ENCODE measurements around the gene EGFR.

EGFR gene

DNA sequence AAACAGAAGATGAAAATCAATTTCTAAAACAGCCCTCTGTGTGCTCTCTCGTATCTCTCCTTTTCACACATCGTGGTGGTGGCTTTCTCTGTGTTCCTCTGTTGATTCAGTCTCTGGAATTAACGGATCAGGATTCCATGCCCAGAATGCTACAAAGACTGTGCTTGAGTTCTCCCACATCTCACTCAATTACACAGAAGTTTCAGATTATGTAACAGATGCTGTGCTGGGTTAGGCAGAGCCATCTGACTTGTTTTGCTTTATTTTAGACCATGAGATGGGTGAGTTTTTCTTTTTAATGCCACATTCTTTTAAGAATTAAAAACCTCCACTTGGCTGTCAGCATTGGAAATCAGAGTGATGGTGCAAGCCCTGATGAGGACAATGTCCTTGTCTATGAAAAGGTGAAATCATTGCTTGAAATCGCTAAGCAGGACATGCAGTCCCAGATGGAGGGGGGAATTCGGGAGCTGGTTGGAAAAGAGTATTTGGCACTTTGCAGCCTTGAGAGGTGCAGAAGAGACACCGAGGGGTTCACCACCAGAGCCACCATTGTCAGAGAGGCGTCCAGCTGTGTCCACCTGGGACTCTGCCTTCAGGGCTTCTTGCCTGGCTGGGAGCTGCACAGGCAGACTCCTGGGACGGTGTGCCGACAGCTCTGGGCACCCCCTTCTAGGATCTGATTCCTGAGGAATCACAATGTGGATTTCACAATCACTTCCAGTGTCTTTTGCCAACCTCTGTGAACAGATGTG is 80.4 kb downstream of the EGFR start:
- Histone ChIP-seq H3K27me3 (ENCODE audit: low read depth, low read length) (peaks cover 3% of the 10 kb centered on the region), H3K36me3 (ENCODE audit: control insufficient read depth in 1 of 2, insufficient read depth in 2 of 2, low read length in 2 of 2) (no peaks in the 10 kb centered on the region), H3K4me3 (ENCODE audit: low read depth in 1 of 2, low read length in 2 of 2) (no peak overlapping the region), H3K27ac (ENCODE audit: low read length) (no peak overlapping the region), H3K4me1 (ENCODE audit: control insufficient read depth in 1 of 2, insufficient read depth in 2 of 2, low read length in 2 of 2) (peaks cover 0 to 11% of the 10 kb centered on the region in 2 donors), H3K9me3 (ENCODE audit: control insufficient read depth in 1 of 2, low read length in 2 of 2) (no peaks in the 10 kb centered on the region)

DNA sequence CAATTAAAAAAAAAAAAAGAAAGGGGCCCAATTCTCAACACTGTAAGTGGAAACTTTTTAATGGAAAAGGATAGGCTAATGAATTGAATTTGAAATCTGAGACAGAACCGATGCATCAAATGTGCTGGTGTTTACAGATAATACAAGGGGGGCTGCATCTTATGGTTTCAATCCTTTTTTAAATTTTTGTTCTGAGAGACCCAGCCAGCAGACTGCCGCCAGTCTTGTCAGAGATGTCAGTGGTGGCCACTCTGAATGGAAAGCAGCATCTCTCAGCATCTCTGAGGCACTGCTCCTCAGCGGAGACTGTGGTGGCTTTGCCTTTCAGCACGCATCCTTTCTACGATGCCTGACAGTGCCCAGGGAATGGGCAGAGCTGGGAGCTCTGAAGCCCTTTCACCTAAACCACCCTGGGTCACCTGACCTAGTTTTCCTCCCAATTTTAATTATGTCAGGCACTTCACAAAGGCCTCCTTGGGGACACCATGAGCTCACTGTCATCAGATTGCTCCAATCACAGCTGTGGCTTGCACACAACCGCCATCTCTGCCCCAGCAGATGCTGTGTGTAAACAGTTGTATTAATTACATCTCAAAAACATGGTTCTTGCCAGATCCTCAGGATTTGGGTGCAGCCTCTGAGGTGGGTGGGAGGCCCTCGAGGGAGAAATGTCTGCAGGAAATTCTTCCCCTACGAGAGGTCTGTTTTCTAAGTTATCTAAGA is 81.2 kb downstream of the EGFR start:
- Histone ChIP-seq H3K4me3 (ENCODE audit: low read depth in 1 of 2, low read length in 2 of 2) (no peak overlapping the region), H3K4me1 (ENCODE audit: control insufficient read depth in 1 of 2, insufficient read depth in 2 of 2, low read length in 2 of 2) (peaks cover 0 to 15% of the 10 kb centered on the region in 2 donors), H3K36me3 (ENCODE audit: control insufficient read depth in 1 of 2, insufficient read depth in 2 of 2, low read length in 2 of 2) (no peaks in the 10 kb centered on the region), H3K27me3 (ENCODE audit: low read depth, low read length) (peaks cover 3% of the 10 kb centered on the region), H3K9me3 (ENCODE audit: control insufficient read depth in 1 of 2, low read length in 2 of 2) (no peaks in the 10 kb centered on the region), H3K27ac (ENCODE audit: low read length) (no peak overlapping the region)

DNA sequence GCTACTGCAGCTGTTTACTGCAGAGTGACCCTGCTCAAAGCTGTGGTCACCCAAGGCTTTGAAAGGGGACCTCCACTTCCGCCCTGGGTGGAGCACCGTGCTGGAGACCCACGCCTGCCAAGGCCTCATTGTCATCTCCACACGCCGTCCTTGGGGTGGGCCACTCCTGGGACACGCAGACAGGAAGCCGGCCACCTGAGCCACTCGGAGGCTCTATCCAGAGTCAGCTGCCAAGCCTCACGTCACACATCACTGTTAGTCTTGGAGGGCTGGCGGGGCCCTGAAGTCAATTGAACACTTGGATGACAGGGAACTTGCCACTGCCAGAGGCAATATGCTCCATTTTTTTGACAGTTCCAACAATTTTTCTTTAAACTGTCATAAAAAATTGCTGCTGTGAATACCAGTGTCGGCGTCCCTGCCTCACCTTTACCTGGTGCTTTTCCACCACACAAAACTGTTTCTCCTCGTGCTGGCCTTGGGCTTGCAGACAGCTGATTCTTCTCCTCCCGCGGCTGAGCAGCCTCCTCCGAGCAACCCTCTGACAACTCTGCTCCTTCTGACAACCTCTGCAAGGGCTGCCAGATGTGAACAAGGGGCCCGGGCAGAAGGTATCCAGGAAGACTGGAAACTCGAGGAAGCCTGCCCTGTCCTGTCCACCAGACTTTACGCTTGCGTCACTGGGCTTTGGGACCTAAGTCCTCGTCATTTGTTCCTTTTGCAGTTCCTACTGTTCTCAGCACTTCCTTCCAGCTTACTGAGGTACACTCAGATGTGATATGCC is 81.9 kb downstream of the EGFR start:
- Histone ChIP-seq H3K27me3 (ENCODE audit: low read depth, low read length) (peaks cover 3% of the 10 kb centered on the region), H3K4me3 (ENCODE audit: low read depth in 1 of 2, low read length in 2 of 2) (no peak overlapping the region), H3K27ac (ENCODE audit: low read length) (no peak overlapping the region), H3K4me1 (ENCODE audit: control insufficient read depth in 1 of 2, insufficient read depth in 2 of 2, low read length in 2 of 2) (peaks cover 0 to 18% of the 10 kb centered on the region in 2 donors), H3K9me3 (ENCODE audit: control insufficient read depth in 1 of 2, low read length in 2 of 2) (no peaks in the 10 kb centered on the region), H3K36me3 (ENCODE audit: control insufficient read depth in 1 of 2, insufficient read depth in 2 of 2, low read length in 2 of 2) (no peaks in the 10 kb centered on the region)

DNA sequence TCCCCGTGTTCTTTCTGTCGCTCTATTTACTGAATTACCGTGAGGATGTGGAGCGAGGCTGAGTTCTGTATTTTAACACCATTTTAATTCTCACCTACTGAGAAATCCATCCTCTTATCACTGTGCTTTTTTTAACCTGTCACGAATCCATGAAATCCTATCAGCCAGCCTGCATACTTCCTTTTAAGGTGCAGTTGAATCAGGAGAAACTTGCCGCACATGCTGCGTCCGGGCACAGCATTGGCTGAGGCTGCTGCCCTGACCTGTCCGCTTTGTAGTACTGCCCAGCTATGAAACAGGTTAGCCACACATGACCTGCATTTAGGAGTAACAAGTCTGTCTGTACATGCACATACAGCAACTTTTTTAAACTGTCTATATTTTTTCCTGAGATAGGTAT is 82.5 kb downstream of the EGFR start:
- Histone ChIP-seq H3K27ac (ENCODE audit: low read length) (no peak overlapping the region), H3K36me3 (ENCODE audit: control insufficient read depth in 1 of 2, insufficient read depth in 2 of 2, low read length in 2 of 2) (no peaks in the 10 kb centered on the region), H3K9me3 (ENCODE audit: control insufficient read depth in 1 of 2, low read length in 2 of 2) (no peaks in the 10 kb centered on the region), H3K27me3 (ENCODE audit: low read depth, low read length) (peaks cover 3% of the 10 kb centered on the region), H3K4me1 (ENCODE audit: control insufficient read depth in 1 of 2, insufficient read depth in 2 of 2, low read length in 2 of 2) (peaks cover 0 to 18% of the 10 kb centered on the region in 2 donors), H3K4me3 (ENCODE audit: low read depth in 1 of 2, low read length in 2 of 2) (no peak overlapping the region)

DNA sequence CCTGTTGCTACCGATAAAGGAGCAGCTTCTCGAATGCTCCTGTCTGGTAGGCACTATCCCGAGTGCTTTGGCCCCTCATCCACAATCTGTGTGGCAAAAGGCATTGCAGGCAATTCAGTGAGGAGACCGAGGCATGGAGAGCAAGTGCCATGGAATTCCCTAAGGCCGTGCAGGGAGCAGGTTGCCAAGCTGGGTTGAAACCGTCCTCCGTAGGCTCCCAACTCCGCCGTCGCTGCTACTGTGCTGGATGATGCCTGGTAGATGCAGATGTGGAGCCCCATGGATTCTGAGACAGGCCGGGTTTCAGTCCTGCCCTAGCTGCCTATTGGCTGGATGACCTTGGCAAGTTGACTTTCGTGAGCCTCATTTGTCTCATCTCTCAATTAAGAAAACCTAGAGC is 85.3 kb downstream of the EGFR start:
- peaks cover 0 to 17% of the 10 kb centered on the region in 2 donors for H3K4me1 ChIP-seq (ENCODE audit: control insufficient read depth in 1 of 2, insufficient read depth in 2 of 2, low read length in 2 of 2)

DNA sequence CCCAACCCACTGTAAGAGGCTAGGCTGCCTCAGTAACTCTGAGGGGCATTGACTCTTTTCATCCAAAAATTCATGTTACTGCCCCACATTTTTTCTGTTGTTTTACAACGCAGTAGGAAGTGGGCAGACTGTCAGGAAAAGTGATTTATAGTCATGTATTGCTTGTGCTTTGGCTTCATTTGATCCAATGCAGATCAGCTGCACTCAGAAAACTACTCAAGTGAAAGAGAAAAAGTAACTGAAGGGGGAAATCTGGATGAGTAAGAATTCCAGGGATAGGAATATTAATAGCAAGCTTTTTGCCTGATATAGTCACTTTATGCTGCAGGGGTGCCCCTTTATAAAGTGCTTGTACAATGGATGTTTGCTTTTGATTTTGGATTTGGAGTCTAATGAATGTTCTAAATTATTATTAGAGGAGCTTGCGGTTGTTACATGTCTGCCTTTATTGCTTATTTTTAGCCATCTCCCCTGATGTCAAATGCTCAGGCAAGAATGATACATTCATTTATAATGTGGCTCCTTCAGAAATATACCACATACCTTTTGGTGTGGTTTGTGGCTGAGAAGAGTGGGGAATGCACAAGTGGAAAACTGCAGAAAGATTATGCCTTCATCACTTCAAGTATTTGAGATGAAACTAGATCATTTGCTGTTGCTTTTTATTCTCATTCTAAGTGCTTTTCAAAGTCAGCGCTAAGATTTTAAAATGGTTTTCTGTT is 86.1 kb downstream of the EGFR start:
- no peak overlapping the region for H3K27ac ChIP-seq (ENCODE audit: low read length)
- H3K27me3 ChIP-seq (ENCODE audit: low read depth, low read length): peaks cover 3% of the 10 kb centered on the region
- H3K4me1 ChIP-seq (ENCODE audit: control insufficient read depth in 1 of 2, insufficient read depth in 2 of 2, low read length in 2 of 2): peaks cover 0 to 16% of the 10 kb centered on the region in 2 donors
- no peaks in the 10 kb centered on the region for H3K36me3 ChIP-seq (ENCODE audit: control insufficient read depth in 1 of 2, insufficient read depth in 2 of 2, low read length in 2 of 2)
- no peak overlapping the region for H3K4me3 ChIP-seq (ENCODE audit: low read depth in 1 of 2, low read length in 2 of 2)
- no peaks in the 10 kb centered on the region for H3K9me3 ChIP-seq (ENCODE audit: control insufficient read depth in 1 of 2, low read length in 2 of 2)

More for the DNA sequence above, 85.3 kb downstream of the EGFR start:
- no peaks in the 10 kb centered on the region for H3K36me3 ChIP-seq (ENCODE audit: control insufficient read depth in 1 of 2, insufficient read depth in 2 of 2, low read length in 2 of 2)
- no peaks in the 10 kb centered on the region for H3K9me3 ChIP-seq (ENCODE audit: control insufficient read depth in 1 of 2, low read length in 2 of 2)
- H3K27ac ChIP-seq (ENCODE audit: low read length): no peak overlapping the region
- H3K4me3 ChIP-seq (ENCODE audit: low read depth in 1 of 2, low read length in 2 of 2): no peak overlapping the region
- H3K27me3 ChIP-seq (ENCODE audit: low read depth, low read length): peaks cover 3% of the 10 kb centered on the region

DNA sequence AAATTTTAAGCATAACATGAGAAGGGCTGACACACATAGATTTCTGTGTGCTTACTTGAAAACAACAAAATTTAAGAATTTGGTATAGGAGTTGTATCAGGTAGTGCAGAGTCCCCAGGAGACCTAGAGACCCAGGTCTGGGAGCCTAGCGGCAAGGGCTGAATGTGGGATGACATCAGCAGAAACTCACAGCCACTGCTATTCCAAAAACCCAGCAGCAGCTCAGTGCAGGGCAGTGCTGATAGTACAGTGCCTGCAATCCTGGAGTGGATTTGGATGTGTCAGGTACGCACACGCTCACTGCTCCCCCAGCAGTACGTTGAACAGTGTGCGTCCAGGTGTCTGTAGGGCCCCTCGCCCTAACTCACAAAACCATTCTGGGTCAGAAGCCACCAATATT is 87.1 kb downstream of the EGFR start:
- H3K27ac ChIP-seq (ENCODE audit: low read length): no peak overlapping the region

DNA sequence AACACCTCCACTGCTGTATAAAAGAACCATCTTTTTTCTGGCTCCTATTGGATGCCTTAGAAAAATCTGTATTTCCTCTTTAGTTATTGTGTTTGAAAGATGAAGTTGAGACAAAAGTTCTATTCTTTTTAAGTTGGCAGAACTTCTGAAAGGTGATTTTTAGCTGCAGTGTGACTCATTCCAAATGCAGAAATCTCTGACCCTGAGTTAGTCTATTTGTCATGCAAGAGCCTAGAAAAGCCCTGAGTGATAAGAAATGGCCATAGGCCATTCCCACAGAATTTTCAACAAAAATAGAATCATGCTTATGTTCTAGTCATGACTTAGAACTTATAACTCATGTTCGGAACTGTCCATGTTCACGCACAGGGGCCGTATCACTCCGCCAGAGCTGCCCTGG is 89.1 kb downstream of the EGFR start:
- no peaks in the 10 kb centered on the region for H3K36me3 ChIP-seq (ENCODE audit: control insufficient read depth in 1 of 2, insufficient read depth in 2 of 2, low read length in 2 of 2)
- peaks cover 0 to 26% of the 10 kb centered on the region in 2 donors for H3K4me1 ChIP-seq (ENCODE audit: control insufficient read depth in 1 of 2, insufficient read depth in 2 of 2, low read length in 2 of 2)
- H3K4me3 ChIP-seq (ENCODE audit: low read depth in 1 of 2, low read length in 2 of 2): no peak overlapping the region
- no peaks in the 10 kb centered on the region for H3K9me3 ChIP-seq (ENCODE audit: control insufficient read depth in 1 of 2, low read length in 2 of 2)
- no peak overlapping the region for H3K27ac ChIP-seq (ENCODE audit: low read length)
- no peaks in the 10 kb centered on the region for H3K27me3 ChIP-seq (ENCODE audit: low read depth, low read length)

More for the DNA sequence above, 87.1 kb downstream of the EGFR start:
- Histone ChIP-seq H3K9me3 (ENCODE audit: control insufficient read depth in 1 of 2, low read length in 2 of 2) (no peaks in the 10 kb centered on the region), H3K27me3 (ENCODE audit: low read depth, low read length) (peaks cover 3% of the 10 kb centered on the region), H3K4me3 (ENCODE audit: low read depth in 1 of 2, low read length in 2 of 2) (no peak overlapping the region), H3K36me3 (ENCODE audit: control insufficient read depth in 1 of 2, insufficient read depth in 2 of 2, low read length in 2 of 2) (no peaks in the 10 kb centered on the region), H3K4me1 (ENCODE audit: control insufficient read depth in 1 of 2, insufficient read depth in 2 of 2, low read length in 2 of 2) (peaks cover 0 to 23% of the 10 kb centered on the region in 2 donors)

DNA sequence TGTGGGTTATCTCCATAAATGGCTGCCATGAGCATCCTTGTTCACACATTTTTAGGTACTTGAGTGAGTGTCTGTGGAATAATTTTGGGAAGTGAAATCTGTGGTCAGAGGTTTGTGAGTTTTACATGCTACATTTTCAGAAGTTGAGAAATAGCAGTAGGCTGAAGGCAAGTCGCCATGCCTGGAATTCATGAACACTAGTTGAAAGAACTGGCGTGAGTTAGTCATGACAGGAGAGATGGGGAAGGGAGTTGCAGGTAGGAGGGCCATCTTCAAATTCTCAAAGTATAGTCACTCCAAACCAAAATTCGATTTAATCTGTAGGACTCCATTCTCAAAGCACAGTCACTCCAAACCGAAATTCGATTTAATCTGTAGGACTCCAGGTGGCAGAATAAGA is 89.6 kb downstream of the EGFR start:
- Histone ChIP-seq H3K4me1 (ENCODE audit: control insufficient read depth in 1 of 2, insufficient read depth in 2 of 2, low read length in 2 of 2) (peaks cover 0 to 26% of the 10 kb centered on the region in 2 donors), H3K9me3 (ENCODE audit: control insufficient read depth in 1 of 2, low read length in 2 of 2) (no peaks in the 10 kb centered on the region), H3K36me3 (ENCODE audit: control insufficient read depth in 1 of 2, insufficient read depth in 2 of 2, low read length in 2 of 2) (no peaks in the 10 kb centered on the region), H3K4me3 (ENCODE audit: low read depth in 1 of 2, low read length in 2 of 2) (no peak overlapping the region), H3K27ac (ENCODE audit: low read length) (no peak overlapping the region), H3K27me3 (ENCODE audit: low read depth, low read length) (no peaks in the 10 kb centered on the region)

DNA sequence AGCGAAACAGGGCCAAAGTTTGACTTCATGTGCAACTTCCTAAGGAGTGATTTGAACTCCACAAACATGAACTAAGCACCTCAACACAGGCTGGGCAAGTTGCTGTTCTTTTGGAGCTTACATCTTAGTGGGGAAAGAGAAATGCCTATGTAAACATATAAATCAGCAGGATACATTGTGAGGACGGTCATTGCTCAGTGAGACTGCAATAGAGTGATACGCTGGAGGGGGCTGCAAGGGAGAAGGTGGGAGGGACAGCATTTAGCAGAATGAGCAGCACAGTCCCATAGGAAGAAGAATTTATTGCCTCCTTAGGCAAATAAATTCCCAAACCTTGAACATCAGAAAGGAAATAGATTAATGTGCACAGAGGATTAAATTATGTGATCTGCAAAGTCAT is 90.0 kb downstream of the EGFR start:
- Histone ChIP-seq H3K27me3 (ENCODE audit: low read depth, low read length) (no peaks in the 10 kb centered on the region), H3K9me3 (ENCODE audit: control insufficient read depth in 1 of 2, low read length in 2 of 2) (no peaks in the 10 kb centered on the region), H3K27ac (ENCODE audit: low read length) (no peak overlapping the region), H3K4me3 (ENCODE audit: low read depth in 1 of 2, low read length in 2 of 2) (no peak overlapping the region), H3K4me1 (ENCODE audit: control insufficient read depth in 1 of 2, insufficient read depth in 2 of 2, low read length in 2 of 2) (peaks cover 0 to 26% of the 10 kb centered on the region in 2 donors), H3K36me3 (ENCODE audit: control insufficient read depth in 1 of 2, insufficient read depth in 2 of 2, low read length in 2 of 2) (no peaks in the 10 kb centered on the region)
